ENCODE measurements around the gene GALNT10.

- TF ChIP-seq CTCF (conservative IDR thresholded peaks at IDR 0.05; ENCODE audit: low read depth, low read length) (no peak), RFX5 (IDR thresholded peaks at IDR 0.05; ENCODE audit: low read depth, low read length) (no peak), CEBPB (IDR thresholded peaks at IDR 0.05; ENCODE audit: low read depth, low read length) (no peak), FOS (IDR thresholded peaks at IDR 0.05; ENCODE audit: low read depth, low read length) (no peak), USF2 (IDR thresholded peaks at IDR 0.05; ENCODE audit: low read depth, low read length) (no peak)
Measured at GRCh38 chr5:154396128-154396527, 205.6 kb downstream of the GALNT10 start.

All from IMR-90 (cell line).